K562 (cell line): ENCODE results near the gene CC2D1A. TPM values are rescaled to one million over a fixed set of nuclear protein-coding genes. Genes with fewer than 3 reads are reported as not detected.

Experiments used
- ARNT ChIP-seq, 2 experiments: fragments of 450-650 bp; IDR thresholded peaks; 2 replicates each; pipeline ENCODE4 v1.6.1; 2016; ENCODE audit warnings: mild to moderate bottlenecking in 1 of 2
- BMI1 ChIP-seq: fragments of 150-350 bp; IDR thresholded peaks from 2 replicates; pipeline ENCODE4 v1.6.1; 2014; ENCODE audit warnings: low read length
- BRCA1 ChIP-seq, 2 experiments: fragments of 450-650 bp in 1 of 2; sonication (generic) in 1 of 2; formaldehyde crosslinking in 1 of 2; IDR thresholded peaks; 2 replicates each; pipeline versions ENCODE4 v1.5.0 to v1.6.1; 2017 to 2020; ENCODE audit warnings: mild to moderate bottlenecking in 1 of 2, missing genetic modification reagents in 1 of 2
- DIDO1 ChIP-seq: fragments of 450-650 bp; IDR thresholded peaks from 2 replicates; pipeline ENCODE4 v1.6.1; 2016; ENCODE audit warnings: low read depth, missing biosample characterization, missing genetic modification characterization
- GATAD2A ChIP-seq: fragments of 450-650 bp; IDR thresholded peaks from 2 replicates; pipeline ENCODE4 v1.6.1; 2017
- HNRNPK ChIP-seq: fragments of 200-400 bp; formaldehyde crosslinking; IDR thresholded peaks from one replicate; pipeline ENCODE4 v1.6.1; 2018; ENCODE audit warnings: mild to moderate bottlenecking, low read depth, low read length; ENCODE audit not compliant: poor library complexity, severe bottlenecking
- MCM7 ChIP-seq, 2 experiments: fragments of 450-650 bp; IDR thresholded peaks; 2 replicates each; pipeline ENCODE4 v1.6.1; 2016 to 2018
- PHF8 ChIP-seq: fragments of 200-600 bp; sonication (generic); IDR thresholded peaks from 2 replicates; pipeline ENCODE4 v1.6.1; 2012; ENCODE audit warnings: mixed run types, mild to moderate bottlenecking, inconsistent platforms, low read length, moderate library complexity, borderline replicate concordance
- RAD51 ChIP-seq: fragments of 450-650 bp; IDR thresholded peaks from 2 replicates; pipeline ENCODE4 v1.7.1; 2016; ENCODE audit warnings: low read depth, mild to moderate bottlenecking, borderline replicate concordance
- RBFOX2 ChIP-seq: fragments of 200-400 bp; formaldehyde crosslinking; IDR thresholded peaks from 2 replicates; pipeline ENCODE4 v1.6.1; 2017; ENCODE audit warnings: low read depth, mild to moderate bottlenecking, low read length, moderate library complexity
- TCF7L2 ChIP-seq: fragments of 150-350 bp; IDR thresholded peaks from 2 replicates; pipeline ENCODE4 v1.6.1; 2016; ENCODE audit warnings: low read depth, mild to moderate bottlenecking, low read length, moderate library complexity
- TCFL5 ChIP-seq: fragments of 250-450 bp; sonication (Bioruptor Pico); conservative IDR thresholded peaks from 2 replicates; pipeline ENCODE4 v1.6.1; 2021; ENCODE audit warnings: mild to moderate bottlenecking, moderate library complexity, matching md5 sums
- ZBTB8A ChIP-seq: fragments of 450-650 bp; IDR thresholded peaks from 2 replicates; pipeline ENCODE4 v1.6.1; 2018; ENCODE audit warnings: mild to moderate bottlenecking, moderate library complexity; ENCODE audit not compliant: partially characterized antibody
- ZNF24 ChIP-seq: fragments of 450-650 bp; IDR thresholded peaks from 2 replicates; pipeline ENCODE4 v1.6.1; 2016
- ZNF57 ChIP-seq: fragments of 450-650 bp; formaldehyde crosslinking; IDR thresholded peaks from 2 replicates; pipeline ENCODE4 v1.4.0; 2020; ENCODE audit warnings: mild to moderate bottlenecking, moderate library complexity
- ZNF586 ChIP-seq: fragments of 450-650 bp; formaldehyde crosslinking; conservative IDR thresholded peaks from 2 replicates; pipeline ENCODE4 v1.4.0; 2020; ENCODE audit warnings: mild to moderate bottlenecking, moderate library complexity
- ZNF766 ChIP-seq: fragments of 200-800 bp; sonication (Bioruptor generic); conservative IDR thresholded peaks from 2 replicates; pipeline ENCODE4 v1.6.1; 2016; ENCODE audit warnings: missing genetic modification characterization, missing compliant biosample characterization
- polyA plus RNA-seq, 8 experiments: library from polyadenylated mRNA; depleted of rRNA in 4 of 8; stranded (reverse) in 5 of 8; unstranded in 3 of 8; fragments of >200 nt; fragmentation: Nextera tagmentation in 2 of 8; fragmentation: Illumina TruSeq in 1 of 8; extraction: Ambion mirVana in 2 of 8; extraction: Trizol in 1 of 8; gene quantifications; 2 replicates each; pipeline versions ENCODE4 v1.2.1 to v1.2.3, GENCODE V29; 2011 to 2014; ENCODE audit warnings: inconsistent platforms in 1 of 8, missing spikeins in 1 of 8
- total RNA-seq, 7 experiments: library from RNA; depleted of rRNA in 6 of 7; stranded (reverse); fragments of >200 nt in 6 of 7; fragmentation: Illumina TruSeq in 2 of 7; extraction: Trizol in 2 of 7; gene quantifications; 2 replicates each; pipeline versions ENCODE4 v1.2.1 to v1.2.3, GENCODE V29; 2011 to 2021; ENCODE audit warnings: low replicate concordance in 1 of 7
- TF ChIP-seq, protein P1 (sequence below): fragments of 150-350 bp; IDR thresholded peaks from 2 replicates; pipeline ENCODE4 v1.6.1; 2014; ENCODE audit warnings: low read depth, mild to moderate bottlenecking, low read length, borderline replicate concordance
- TF ChIP-seq, protein P2 (sequence below): fragments of 450-650 bp; conservative IDR thresholded peaks from 2 replicates; pipeline ENCODE4 v1.6.1; 2016; ENCODE audit warnings: missing genetic modification characterization, low read depth, mild to moderate bottlenecking, missing compliant biosample characterization, moderate library complexity
- TF ChIP-seq, protein P3 (sequence below): sonication (generic); formaldehyde crosslinking; IDR thresholded peaks from 2 replicates; pipeline ENCODE4 v1.9.0; 2022; ENCODE audit warnings: mild to moderate bottlenecking, missing genetic modification reagents
- TF ChIP-seq, protein P4 (sequence below): fragments of 450-650 bp; IDR thresholded peaks from 2 replicates; pipeline ENCODE4 v1.6.1; 2016; ENCODE audit warnings: low read depth, mild to moderate bottlenecking, moderate library complexity
- TF ChIP-seq, protein P5 (sequence below): sonication (generic); formaldehyde crosslinking; IDR thresholded peaks from 2 replicates; pipeline ENCODE4 v1.8.1; 2023; ENCODE audit warnings: mild to moderate bottlenecking, missing genetic modification reagents, moderate library complexity

Gene CC2D1A
- total and polyA plus RNA-seq, 9 of the 15 experiments (the other 6 are each of a cell fraction or from before 2014, with no cell fraction given), result 0.32 to 31.0 (median 12.9) TPM

DNA sequence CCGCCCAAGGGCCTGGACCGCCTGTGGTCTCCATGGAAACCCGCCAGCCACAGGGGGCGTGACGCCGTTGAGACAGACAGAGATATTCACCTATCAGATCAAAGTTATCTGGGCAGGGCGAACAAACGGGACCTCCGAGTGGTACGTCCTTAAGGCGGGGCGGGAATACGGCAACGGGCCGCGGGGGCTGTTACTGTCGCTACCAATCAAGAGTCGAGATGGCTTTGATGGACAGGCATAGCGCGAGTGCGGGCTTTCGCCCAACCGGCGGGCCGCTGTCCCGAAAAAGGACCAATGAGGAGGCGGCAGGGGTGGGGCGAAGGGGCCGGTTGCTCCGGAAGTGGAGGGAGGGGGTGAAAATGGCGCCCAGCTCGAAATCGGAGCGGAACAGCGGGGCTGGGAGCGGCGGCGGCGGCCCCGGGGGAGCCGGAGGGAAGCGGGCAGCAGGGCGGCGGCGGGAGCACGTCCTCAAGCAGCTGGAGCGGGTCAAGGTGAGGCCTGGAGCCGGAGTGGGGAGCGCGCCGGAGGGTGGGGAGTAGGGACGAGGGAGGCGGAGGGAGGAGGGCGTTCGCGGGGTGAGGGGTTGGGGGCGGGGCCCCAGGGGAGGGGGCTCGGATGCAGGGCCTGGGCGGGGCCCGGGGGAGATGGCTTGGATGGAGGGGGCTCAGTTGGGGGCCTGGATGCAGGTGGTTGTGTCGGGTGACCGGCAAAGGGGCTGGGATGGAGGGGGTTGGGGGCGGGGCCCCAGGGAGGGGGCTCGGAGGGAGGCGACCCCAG lies 46.3 kb downstream of the CC2D1A start, which contains the start of gene DCAF15 (continued):
- peak; percentile 82 for TF ChIP-seq RBFOX2
- TF ChIP-seq GATAD2A, result no peak
- TF ChIP-seq ZNF24, result no peak
- TF ChIP-seq ARNT (IDR thresholded peaks at IDR 0.05), result no peak
- TF ChIP-seq DIDO1, result no peak
- TF ChIP-seq, protein P1, sequence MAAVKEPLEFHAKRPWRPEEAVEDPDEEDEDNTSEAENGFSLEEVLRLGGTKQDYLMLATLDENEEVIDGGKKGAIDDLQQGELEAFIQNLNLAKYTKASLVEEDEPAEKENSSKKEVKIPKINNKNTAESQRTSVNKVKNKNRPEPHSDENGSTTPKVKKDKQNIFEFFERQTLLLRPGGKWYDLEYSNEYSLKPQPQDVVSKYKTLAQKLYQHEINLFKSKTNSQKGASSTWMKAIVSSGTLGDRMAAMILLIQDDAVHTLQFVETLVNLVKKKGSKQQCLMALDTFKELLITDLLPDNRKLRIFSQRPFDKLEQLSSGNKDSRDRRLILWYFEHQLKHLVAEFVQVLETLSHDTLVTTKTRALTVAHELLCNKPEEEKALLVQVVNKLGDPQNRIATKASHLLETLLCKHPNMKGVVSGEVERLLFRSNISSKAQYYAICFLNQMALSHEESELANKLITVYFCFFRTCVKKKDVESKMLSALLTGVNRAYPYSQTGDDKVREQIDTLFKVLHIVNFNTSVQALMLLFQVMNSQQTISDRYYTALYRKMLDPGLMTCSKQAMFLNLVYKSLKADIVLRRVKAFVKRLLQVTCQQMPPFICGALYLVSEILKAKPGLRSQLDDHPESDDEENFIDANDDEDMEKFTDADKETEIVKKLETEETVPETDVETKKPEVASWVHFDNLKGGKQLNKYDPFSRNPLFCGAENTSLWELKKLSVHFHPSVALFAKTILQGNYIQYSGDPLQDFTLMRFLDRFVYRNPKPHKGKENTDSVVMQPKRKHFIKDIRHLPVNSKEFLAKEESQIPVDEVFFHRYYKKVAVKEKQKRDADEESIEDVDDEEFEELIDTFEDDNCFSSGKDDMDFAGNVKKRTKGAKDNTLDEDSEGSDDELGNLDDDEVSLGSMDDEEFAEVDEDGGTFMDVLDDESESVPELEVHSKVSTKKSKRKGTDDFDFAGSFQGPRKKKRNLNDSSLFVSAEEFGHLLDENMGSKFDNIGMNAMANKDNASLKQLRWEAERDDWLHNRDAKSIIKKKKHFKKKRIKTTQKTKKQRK, result peak; percentile 95
- TF ChIP-seq ZNF57 (CRISPR knock-in tag), result no peak
- TF ChIP-seq, protein P2, sequence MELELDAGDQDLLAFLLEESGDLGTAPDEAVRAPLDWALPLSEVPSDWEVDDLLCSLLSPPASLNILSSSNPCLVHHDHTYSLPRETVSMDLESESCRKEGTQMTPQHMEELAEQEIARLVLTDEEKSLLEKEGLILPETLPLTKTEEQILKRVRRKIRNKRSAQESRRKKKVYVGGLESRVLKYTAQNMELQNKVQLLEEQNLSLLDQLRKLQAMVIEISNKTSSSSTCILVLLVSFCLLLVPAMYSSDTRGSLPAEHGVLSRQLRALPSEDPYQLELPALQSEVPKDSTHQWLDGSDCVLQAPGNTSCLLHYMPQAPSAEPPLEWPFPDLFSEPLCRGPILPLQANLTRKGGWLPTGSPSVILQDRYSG (tag), result no peak
- TF ChIP-seq, protein P3, sequence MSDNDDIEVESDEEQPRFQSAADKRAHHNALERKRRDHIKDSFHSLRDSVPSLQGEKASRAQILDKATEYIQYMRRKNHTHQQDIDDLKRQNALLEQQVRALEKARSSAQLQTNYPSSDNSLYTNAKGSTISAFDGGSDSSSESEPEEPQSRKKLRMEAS (CRISPR knock-in tag), result no peak
- no peak for TF ChIP-seq BMI1
- no peak for TF ChIP-seq BRCA1 (IDR thresholded peaks at IDR 0.05)
- no peak for TF ChIP-seq BRCA1 (CRISPR knock-in tag; IDR thresholded peaks at IDR 0.05)
- TF ChIP-seq, protein P4, sequence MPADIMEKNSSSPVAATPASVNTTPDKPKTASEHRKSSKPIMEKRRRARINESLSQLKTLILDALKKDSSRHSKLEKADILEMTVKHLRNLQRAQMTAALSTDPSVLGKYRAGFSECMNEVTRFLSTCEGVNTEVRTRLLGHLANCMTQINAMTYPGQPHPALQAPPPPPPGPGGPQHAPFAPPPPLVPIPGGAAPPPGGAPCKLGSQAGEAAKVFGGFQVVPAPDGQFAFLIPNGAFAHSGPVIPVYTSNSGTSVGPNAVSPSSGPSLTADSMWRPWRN, result peak; percentile 74; the same call in 1 of the 2 replicates
- no peak for TF ChIP-seq TCF7L2
- no peak for TF ChIP-seq ZNF766 (CRISPR knock-in tag)
- TF ChIP-seq ZBTB8A, result no peak
- no peak for TF ChIP-seq RAD51
- TF ChIP-seq MCM7 (IDR thresholded peaks at IDR 0.05), result no peak
- TF ChIP-seq ZNF586 (CRISPR knock-in tag), result no peak
- TF ChIP-seq HNRNPK, result peak; percentile 60
- peak; percentile 77; the same call in 1 of the 2 replicates for TF ChIP-seq PHF8
- TF ChIP-seq, protein P5, sequence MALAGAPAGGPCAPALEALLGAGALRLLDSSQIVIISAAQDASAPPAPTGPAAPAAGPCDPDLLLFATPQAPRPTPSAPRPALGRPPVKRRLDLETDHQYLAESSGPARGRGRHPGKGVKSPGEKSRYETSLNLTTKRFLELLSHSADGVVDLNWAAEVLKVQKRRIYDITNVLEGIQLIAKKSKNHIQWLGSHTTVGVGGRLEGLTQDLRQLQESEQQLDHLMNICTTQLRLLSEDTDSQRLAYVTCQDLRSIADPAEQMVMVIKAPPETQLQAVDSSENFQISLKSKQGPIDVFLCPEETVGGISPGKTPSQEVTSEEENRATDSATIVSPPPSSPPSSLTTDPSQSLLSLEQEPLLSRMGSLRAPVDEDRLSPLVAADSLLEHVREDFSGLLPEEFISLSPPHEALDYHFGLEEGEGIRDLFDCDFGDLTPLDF (CRISPR knock-in tag), result no peak
- TF ChIP-seq TCFL5 (CRISPR knock-in tag), result no peak
